ENCODE results near the gene CGREF1.

Gene CGREF1, protein sequence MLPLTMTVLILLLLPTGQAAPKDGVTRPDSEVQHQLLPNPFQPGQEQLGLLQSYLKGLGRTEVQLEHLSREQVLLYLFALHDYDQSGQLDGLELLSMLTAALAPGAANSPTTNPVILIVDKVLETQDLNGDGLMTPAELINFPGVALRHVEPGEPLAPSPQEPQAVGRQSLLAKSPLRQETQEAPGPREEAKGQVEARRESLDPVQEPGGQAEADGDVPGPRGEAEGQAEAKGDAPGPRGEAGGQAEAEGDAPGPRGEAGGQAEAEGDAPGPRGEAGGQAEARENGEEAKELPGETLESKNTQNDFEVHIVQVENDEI

DNA sequence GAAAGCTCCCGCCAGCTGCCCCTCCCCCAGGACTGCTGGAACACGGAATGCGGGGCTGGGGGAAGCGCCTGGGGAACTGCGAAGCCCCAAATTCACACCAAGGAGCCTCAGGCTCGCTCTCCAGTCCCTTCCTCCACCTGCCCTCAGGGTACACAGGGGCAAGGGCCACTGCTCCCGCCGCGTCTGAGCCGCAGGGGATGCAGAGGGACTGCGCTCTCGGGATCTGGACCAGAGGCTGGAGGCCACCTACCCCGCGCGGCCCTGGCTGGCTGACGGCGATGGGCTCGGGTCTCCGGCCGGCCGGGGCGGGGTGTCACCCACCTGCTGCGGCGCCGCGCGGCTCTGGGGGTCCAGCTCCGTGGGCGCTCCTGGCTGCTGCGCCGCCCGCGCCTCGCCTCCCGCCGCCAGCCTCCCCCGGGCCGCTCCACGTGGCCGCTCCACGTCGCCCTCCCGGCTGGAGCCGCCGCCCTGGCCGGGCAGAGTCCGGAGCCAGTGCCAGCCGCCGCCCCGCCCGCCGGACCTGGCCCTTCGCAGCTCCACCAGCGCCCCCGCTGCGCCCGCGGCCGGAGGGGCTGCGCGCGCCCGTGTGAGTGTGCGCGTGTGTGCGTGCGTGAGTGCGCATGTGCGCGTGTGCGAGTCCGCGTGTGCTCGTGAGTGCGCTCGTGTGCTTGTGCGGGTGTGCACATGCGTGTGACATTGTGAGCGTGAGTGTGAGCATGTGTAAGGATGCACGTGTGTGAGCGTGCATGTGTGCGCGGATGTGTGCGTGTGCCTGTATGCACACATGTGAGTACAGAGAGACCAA is at the start of gene CGREF1:
Gene CGREF1 (minus strand): TSS at position 604 of the 805 bp plus-strand sequence. CDS start 14,762 bp downstream, outside the sequence.
- DNase-seq (ENCODE audit: low spot score): no peak

DNA sequence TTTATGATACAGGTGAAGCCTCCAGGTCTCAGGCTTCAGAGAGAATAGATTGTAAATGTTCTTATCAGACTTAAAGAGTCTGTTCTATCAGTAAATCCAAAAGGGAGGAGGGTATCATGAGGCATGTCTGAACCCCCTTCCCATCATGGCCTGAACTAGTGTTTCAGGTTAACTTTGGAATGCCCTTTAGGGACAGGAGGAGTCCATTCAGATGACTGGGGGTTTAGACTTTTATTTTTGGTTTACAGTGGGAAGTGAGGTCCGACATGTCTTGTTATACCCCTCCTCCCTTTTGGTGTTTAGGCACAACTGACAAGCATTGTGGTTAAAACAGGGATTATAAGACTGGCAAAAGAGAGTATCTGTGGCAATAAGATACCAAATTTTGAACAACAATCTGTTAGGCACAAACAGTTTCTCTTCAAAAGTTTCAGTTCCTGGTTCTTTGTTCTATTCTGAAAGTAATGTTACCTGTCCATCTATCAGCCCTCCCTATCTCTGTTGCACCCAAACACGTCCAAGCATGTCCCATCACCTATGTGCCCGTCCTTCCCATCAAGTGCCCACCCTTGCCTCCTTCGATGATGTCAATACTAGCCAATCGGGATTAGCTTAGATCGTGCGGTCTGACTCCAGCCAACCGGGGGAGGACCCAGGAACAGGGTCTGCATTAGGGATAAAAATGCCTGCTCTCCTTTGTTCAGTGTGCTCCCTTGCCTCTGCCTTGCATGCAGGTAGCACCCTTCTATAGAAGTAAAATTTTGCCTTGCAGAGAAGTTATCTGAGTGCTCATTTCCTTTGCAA is 46.2 kb upstream of the CGREF1 start:
- no peak for DNase-seq (ENCODE audit: low spot score)

DNA sequence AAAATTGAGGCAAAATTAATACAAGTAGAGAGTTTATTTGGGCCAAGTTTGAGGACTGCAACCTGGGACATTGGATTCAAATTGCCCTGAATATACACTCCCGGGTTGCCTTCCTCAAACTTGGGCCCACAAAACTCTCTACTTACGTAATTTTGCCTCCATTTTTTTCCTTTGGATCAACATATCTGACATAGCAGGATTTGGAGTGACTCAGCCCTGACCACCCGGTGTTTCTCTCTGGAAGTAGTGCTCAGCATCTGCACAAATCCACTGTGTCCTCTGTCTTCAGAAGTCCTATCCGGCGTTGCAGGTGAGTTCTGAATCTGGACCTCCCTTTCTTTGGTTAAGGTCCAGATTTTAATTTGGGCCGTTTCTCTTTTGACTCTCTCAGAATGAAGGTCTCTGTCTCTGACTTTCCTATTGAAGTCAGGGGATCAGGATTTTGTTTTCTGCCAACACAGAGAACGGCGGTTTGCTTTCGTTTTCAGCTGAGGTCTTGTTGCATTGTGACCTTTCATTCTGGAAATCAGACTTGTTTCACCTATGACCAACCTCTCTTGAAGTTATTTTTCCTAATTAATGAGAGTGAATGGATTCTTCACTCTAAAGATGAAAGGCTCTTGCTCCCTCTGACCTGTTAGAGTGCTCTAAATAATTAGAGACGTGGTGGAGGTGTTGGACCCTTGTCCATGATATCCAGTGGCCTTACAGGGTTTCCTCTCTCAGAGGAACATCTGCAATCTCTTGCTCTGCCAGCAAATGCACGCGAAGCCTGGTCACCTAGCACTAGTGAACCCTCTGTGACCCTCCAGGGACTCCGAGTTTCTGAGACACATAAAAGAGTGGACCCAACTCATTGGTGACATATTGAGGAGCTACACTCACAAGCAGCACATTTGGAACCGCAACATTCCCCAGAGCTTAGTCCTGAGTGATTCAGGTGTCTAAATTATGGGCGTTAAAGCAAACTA is 43.5 kb upstream of the CGREF1 start:
- DNase-seq (ENCODE audit: low spot score): no peak

DNA sequence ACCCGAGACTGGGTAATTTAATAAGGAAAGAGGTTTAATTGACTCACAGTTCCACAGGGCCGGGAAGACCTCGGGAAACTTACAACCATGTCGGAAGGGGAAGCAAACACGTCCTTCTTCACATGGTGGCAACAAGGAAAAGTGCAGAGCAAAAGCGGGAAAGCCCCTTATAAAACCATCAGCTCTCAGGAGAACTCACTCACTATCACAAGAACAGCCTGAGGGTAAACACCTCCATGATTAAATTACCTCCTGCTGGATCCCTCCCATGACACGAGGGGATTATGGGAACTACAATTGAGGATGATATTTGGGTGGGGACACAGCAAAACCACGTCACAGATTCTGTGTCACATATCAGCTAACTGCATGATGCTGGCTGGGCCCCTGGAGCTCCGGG is 41.3 kb upstream of the CGREF1 start:
- DNase-seq (ENCODE audit: low spot score): no peak

DNA sequence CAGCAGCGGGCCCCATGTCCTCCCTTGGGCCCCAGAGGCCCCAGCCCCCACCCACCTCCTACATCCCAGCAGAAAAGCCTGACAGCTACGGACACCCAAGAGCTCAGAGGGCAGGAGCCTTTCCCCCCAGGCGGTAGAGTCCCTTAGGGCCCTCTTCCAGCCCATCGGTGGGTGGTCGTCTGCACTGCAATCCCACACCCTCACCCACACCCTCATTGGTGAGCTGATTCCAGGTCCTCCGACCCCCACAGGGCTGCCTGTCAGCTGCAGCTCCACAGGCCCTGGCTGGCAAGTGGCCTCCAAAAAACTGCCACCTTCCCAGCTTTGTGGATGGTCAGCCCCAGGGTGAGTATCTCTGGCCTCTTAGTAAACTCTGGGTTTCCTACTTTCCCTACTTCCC is 40.3 kb upstream of the CGREF1 start:
- no peak for DNase-seq (ENCODE audit: low spot score)

DNA sequence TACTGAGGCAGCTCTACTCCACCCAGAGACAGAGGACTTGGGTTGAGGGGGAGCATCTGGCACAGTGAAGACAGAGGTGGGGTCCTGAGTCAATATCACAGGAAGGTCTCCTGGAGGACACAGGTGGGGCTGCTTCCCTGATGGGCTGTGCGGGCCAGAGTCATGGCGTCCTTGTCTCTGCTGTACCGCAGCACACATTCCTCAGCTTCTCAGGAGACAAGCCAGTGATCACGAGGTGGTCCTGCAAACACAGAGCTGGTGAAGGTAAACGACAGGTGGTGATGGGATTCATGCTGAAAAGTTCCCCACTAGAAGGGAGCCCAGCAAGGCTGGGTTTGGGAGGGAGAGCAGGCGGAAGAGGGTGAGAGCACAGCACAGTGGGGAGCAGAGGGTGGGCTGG is 39.5 kb upstream of the CGREF1 start:
- DNase-seq (ENCODE audit: low spot score): no peak

DNA sequence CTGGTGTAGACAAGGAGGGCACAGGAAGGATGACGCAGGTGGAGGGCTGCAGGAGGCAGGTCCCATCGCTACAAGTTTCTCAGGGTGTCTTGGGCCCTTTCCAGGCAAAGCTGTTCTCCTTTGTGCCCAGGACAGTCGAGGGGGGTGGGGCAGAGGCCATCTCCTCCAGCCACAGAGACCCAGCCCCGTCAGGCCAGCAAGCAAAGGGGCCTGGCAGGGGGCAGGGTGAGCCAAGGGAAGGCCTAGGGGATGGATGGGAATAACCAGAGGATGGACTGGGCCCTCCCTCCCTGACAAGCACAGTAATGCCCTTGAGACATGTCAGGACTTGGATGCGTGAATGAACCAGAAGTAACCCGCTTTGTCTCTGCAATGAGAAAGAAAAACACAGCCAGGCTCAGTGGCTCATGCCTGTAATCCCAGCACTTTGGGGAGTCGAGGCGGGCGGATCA is 36.2 kb upstream of the CGREF1 start:
- DNase-seq (ENCODE audit: low spot score): no peak

DNA sequence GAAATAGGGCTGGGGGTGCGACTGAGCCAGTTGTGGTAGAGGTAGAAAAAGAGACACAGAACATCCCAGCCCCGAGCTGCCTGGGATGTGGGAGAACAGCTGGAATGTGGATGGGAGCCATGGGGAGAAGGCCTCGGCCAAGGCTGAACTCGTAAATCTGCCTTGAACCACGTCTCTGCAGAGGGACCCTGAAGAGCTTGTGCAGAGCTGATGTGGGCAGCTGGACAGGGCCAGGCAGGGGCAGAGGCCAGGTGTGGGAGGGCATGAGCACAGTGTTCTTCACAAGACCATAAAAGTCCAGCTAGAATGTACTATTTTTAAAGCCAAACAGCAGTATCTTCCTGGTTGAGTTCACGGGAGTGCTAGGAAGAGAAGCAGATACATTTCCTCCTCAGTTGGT is 35.6 kb upstream of the CGREF1 start:
- DNase-seq (ENCODE audit: low spot score): no peak

DNA sequence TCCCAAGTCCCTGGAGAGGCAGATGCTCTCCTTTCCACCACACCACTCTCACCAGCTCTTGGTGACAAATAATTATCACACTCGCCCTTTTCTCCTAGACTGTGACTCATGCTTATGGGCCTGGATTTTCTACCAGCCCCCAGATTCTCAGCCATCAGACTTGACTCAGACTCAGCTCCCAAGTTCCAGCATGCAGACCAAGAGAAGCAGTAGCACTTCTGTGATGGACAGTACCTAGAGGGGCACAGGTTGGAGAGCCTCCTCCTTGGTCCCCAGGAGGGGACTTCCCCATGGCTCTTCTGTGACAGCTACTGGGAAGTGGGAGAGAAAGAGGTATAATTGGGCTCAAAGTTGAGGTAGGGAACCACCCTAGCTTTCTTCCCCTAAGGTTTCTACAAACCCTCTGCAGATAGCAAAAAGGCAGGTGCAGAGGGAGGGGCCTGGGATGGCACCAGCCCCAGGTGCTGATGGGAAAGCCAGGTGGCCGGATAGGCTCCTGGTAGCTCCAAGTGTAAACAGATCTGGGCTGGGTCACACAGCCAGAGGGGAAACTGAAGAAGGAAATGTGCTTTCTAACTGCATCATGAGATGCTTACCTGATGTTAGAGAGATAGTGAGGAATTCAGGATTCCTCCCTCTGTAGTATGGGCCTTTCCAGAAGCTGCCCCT is 34.0 kb upstream of the CGREF1 start:
- DNase-seq (ENCODE audit: low spot score): no peak

DNA sequence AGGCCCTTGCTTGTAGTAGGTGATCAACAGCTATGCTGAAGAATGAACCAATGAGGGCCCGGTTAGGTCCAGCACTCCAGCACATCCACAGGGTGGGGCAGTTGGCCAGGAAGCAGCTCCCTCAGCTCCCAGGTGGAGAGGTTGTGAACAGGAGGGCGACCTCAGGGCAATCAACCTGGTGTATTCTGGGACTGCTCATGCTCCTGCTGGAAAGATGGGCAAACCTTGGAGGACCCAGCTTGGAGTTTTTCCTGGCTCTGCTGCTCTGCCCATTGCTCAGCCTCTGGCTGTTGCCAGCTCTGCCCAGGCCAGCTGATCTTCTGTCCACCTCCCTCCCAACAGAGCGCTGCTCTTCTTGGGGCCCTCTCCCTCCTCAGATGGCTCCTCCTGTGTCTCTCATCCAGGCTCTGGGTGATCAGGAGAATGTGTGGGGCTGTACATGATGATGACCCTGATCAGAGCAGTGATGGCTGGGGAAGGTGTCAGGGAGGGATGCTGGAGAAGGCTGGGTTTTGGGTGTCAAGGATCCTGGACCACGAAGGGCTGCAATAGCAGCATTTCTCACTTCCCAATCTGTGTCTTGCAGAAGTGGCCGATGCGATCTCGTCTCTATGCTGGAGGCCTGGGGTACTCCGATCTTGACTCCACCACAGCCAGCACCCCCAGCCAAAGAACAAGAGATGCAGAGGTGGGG is 33.3 kb upstream of the CGREF1 start:
- no peak for DNase-seq (ENCODE audit: low spot score)

DNA sequence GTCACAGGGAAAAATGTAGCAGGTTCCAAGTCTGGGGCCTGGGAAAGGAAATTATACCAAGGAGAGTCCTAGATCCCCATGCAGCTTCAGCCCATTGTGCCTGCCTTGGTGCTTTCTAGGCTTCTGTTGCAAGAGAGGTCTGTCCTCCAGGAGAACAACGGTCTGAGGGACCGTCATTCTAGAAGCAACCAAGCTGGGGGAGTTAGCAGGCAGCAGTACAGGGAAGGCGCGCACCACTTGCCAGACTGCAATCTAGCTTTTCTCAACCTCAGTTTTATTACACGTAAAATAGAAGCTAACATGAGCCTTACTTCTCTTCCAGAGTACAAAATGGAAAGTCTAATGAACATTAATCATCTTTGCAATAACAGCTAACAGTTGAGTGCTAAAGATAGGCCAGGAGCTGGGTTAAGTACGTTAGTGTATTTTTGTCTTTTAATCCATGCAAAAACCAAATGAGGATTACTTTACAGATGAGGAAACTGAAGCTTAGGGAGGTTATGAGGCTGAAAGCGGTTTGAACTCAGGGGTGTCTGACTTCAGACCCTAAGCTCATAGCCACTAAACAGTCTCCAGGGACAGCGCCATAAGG is 31.8 kb upstream of the CGREF1 start:
- DNase-seq (ENCODE audit: low spot score): no peak

DNA sequence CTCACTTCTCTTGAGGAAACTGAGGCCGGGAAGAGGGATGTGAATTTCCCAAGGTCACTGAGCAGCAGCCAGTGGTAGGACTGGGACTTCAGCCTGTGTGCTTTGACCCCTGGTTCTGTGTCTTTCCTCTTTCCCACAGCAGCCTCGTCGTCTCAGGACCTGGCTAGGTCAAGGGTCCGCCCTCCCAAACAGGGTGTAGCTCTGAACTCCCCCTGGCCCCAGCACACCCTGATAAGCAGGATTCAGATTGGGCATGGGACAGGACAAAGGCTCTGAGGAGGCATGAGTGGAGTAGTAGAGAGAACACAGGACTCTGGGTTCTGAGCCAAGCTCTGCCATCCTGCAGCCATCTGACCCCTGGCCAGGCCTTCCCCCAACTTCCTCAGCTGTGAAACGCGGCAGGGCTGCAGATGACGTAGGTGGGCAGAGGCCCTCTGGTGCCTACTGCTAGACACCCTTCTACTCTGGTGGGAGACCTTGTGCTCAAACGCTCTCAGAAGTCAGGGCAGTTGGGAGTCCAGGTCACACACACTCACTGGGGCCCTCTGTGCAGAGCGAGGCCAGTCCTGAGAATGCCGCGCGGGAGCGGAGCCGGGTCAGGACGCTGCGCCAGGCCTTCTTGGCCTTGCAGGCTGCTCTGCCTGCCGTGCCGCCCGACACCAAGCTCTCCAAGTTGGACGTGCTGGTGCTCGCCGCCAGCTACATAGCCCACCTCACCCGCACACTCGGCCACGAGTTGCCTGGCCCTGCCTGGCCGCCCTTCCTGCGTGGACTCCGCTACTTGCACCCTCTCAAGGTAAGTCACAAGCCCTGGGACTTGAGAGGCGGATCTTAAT is 30.9 kb upstream of the CGREF1 start:
- no peak for DNase-seq (ENCODE audit: low spot score)

DNA sequence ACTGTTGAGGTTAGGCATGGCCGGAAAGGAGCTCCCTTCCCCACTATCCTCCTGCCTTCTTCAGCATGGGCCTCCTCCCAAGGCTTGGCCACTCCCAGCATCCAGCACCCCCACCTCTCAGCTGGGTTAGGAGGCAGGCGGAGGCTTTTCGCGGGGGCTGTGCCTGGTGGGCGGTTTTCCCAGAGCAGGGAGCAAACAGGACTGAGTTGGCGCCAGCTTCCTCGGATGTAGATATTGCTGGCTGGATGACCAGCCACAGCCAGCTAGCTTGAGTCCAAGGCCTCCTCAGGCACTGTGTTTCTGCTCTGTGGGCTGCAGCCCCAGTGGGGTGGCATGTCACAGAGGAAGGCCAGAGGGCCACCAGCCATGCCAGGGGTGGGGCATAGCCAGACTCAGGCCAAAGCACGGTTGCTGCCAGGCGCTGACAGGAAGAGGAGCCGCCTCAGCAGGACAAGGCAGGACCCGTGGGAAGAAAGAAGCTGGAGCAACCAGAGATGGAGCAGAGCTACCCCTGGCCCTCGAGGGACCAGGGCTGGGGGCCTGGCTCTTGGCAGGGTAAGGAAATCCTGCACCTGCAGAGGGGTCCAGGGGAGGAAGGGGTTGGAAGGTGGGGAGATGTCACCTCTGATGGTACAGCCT is 30.0 kb upstream of the CGREF1 start, which contains the start of gene TCF23:
Gene TCF23 (plus strand): TSS at position 204 of the 639 bp plus-strand sequence. CDS start 130 bp downstream, at position 334.
- DNase-seq (ENCODE audit: low spot score): no peak

DNA sequence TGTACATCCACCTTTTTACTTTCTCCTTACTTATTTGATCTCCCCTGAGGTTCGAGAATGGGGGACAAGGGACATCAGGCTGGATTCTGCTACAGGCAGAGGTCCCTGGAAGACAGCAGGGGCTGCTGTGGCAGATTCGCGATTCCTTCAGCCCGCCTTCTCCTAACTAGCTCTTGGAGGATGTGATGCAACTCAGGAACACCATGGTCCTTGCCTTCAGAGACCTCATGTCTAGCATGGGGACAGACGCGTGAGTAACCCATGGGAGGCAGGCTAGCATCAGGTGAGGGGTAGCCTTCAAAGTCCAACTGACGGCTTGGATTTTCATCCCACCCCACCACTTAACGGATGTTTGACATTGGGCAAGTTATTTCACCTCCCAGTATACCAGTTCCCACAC is 29.0 kb upstream of the CGREF1 start:
- DNase-seq (ENCODE audit: low spot score): no peak

DNA sequence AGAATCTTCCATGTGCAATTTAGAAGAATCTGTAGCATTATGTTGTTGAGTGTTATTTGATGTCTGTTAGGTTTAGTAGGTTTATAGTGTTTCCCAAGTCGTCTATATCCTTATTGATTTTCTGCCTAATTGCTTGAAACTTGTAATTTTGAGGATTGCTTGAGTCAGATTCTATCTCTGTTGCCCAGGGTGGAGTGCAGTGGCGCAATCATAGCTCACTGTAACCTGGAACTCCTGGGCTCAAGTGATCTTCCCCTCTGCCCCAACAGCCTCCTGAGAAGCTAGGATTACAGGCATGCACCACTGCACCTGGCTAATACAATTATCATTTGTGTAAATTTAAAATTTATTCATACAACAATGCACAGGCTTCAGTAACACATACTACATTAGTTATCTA is 26.8 kb upstream of the CGREF1 start:
- no peak for DNase-seq (ENCODE audit: low spot score)

DNA sequence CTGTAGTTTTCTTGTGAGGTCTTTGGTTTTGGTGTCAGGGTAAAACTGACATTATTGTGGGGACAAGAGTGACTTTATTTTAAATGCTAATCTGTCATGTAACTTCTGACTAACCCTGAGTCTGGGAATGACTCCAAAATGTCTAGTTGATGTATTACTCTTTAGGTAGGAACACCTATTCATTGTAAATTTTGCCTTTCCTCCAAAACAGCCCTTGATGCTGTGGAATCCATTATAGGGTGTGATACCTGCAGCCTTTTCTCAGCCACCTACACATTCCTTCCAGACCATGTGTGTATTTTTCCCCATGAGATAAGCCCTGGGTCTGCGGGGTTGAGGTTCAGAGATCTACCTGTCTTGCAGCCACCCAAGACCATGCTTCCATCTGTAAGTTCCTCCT is 24.4 kb upstream of the CGREF1 start:
- DNase-seq (ENCODE audit: low spot score): no peak

DNA sequence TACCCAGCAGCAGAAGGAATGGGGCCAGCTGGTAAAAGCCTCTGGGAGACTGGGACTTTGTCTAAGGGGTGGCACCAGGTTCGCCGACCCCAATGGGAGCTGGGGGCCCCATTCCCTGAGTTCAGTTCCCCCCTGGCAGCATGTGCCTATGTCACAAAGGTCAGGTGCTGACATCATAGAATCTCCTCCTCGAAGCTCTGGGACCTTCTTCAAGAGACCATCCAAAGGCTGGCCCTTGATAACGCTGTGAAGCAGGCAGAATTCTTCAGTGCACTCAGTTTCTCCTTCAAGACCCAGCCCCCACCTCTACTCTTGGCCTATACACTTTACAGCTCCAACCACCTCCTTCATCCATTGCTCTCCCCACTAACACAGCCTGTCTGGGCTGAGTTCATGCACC is 20.4 kb upstream of the CGREF1 start, which contains the start of gene PRR30:
Gene PRR30 (minus strand): TSS at position 101 of the 400 bp plus-strand sequence. CDS start 1,081 bp downstream, outside the sequence.
- no peak for DNase-seq (ENCODE audit: low spot score)

DNA sequence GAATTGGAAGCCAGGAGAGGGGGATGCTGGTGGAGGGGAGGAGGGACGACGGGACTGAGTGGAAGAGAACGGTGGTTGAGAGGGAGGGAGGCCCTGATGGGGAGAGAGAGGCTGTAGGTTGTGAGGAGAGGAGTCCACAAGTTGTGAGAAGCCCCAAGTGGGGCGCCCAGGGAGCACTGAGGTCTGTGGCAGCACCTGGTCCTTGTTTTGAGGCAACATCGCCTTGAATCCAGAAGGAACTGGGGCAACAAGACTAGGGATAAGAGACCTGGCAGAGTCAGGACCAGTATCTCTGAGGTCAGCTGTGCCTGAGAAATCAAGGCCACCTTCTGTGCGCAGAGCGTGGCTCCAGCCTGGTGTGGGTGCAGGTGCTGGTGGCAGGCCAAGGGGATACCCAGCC is 19.2 kb upstream of the CGREF1 start:
- no peak for DNase-seq (ENCODE audit: low spot score)
